IMR-90 (cell line): Measurements from ENCODE around the gene CHD9. TPM values are rescaled to one million over a fixed set of nuclear protein-coding genes. Genes with fewer than 3 reads are reported as not detected.

ENCODE experiments used
- ATAC-seq: fragments of 200-7000 bp; cut with Tn5 transposase; 2 replicates; pipeline ENCODE4 v1.9.1; 2020; ENCODE audit warnings: low read depth, mild to moderate bottlenecking, moderate library complexity
- BruUV-seq: library from RNA; stranded (reverse); fragments of 400-500 nt; replicated peaks from 2 replicates; lab custom pipeline; 2021; lab: Mats Ljungman, UMichigan
- CTCF ChIA-PET: fragments of 300-600 bp; formaldehyde crosslinking; extraction: SDS; loops from one replicate; lab custom pipeline; 2021; ENCODE audit warnings: antibody characterized with exemption; lab: Yijun Ruan, JAX
- POLR2A ChIA-PET: fragments of 300-600 bp; sonication (Branson Sonifier 250); formaldehyde crosslinking; loops from one replicate; lab custom pipeline; 2022; ENCODE audit warnings: antibody characterized with exemption; ENCODE audit not compliant: unreplicated experiment; lab: Charles Lee
- DNase-seq: peaks from one replicate; pipeline ENCODE4 v3.0.0; 2013
- H2AFZ ChIP-seq: replicated peaks from 2 replicates; pipeline ENCODE3; 2013; ENCODE audit warnings: low read length, mild to moderate bottlenecking; ENCODE audit not compliant: poor library complexity
- H2AK5ac ChIP-seq: 2 replicates; pipeline ENCODE4 v1.6.1; 2013; ENCODE audit warnings: low read depth, low read length, inconsistent platforms
- H2AK9ac ChIP-seq: replicated peaks from 2 replicates; pipeline ENCODE3; 2013; ENCODE audit warnings: mild to moderate bottlenecking, low read depth, low read length, moderate library complexity; ENCODE audit not compliant: poor library complexity
- H2BK120ac ChIP-seq: 2 replicates; pipeline ENCODE4 v1.6.1; 2013; ENCODE audit warnings: low read depth, low read length, inconsistent platforms
- H2BK15ac ChIP-seq: 3 replicates; pipeline ENCODE4 v1.6.1; 2013; ENCODE audit warnings: low read depth, low read length, inconsistent platforms
- H2BK20ac ChIP-seq: 2 replicates; pipeline ENCODE4 v1.6.1; 2013; ENCODE audit warnings: low read depth, mild to moderate bottlenecking, inconsistent platforms, low read length, moderate library complexity
- H2BK5ac ChIP-seq: 2 replicates; pipeline ENCODE4 v1.6.1; 2013; ENCODE audit warnings: mild to moderate bottlenecking, low read depth, low read length, inconsistent platforms; ENCODE audit not compliant: poor library complexity, severe bottlenecking
- H3K14ac ChIP-seq: replicated peaks from 2 replicates; pipeline ENCODE4 v1.6.1; 2013; ENCODE audit warnings: low read depth, low read length, inconsistent platforms
- H3K18ac ChIP-seq: 2 replicates; pipeline ENCODE4 v1.6.1; 2013; ENCODE audit warnings: low read depth, low read length, control low read depth
- H3K23ac ChIP-seq: 2 replicates; pipeline ENCODE4 v1.6.1; 2013; ENCODE audit warnings: low read depth, low read length, inconsistent platforms
- H3K27ac ChIP-seq: 2 replicates; pipeline ENCODE4 v1.5.1; 2013; ENCODE audit warnings: mild to moderate bottlenecking, control low read depth, low read length; ENCODE audit not compliant: insufficient read depth
- H3K27me3 ChIP-seq: 2 replicates; pipeline ENCODE4 v1.6.1; 2013; ENCODE audit warnings: low read length; ENCODE audit not compliant: control insufficient read depth, insufficient read depth
- H3K36me3 ChIP-seq: 2 replicates; pipeline ENCODE4 v1.6.1; 2013; ENCODE audit warnings: low read length, mixed read lengths; ENCODE audit not compliant: control insufficient read depth, insufficient read depth
- H3K4ac ChIP-seq: 2 replicates; pipeline ENCODE4 v1.6.1; 2013; ENCODE audit warnings: low read depth, low read length, inconsistent platforms
- H3K4me1 ChIP-seq: 2 replicates; pipeline ENCODE4 v1.6.1; 2013; ENCODE audit warnings: low read length, mixed read lengths; ENCODE audit not compliant: control insufficient read depth, insufficient read depth
- H3K4me2 ChIP-seq: 2 replicates; pipeline ENCODE4 v1.6.1; 2013; ENCODE audit warnings: low read depth, mild to moderate bottlenecking, control low read depth, low read length, moderate library complexity
- H3K4me3 ChIP-seq: 2 replicates; pipeline ENCODE4 v1.5.1; 2013; ENCODE audit warnings: low read depth, mild to moderate bottlenecking, control low read depth, low read length, moderate library complexity; ENCODE audit not compliant: insufficient read depth
- H3K56ac ChIP-seq: 2 replicates; pipeline ENCODE4 v1.6.1; 2013; ENCODE audit warnings: low read length, inconsistent platforms; ENCODE audit not compliant: insufficient read depth; ENCODE audit errors: extremely low read depth
- H3K79me1 ChIP-seq, 2 experiments: 2 replicates each; pipeline ENCODE4 v1.6.1; 2013; ENCODE audit warnings: low read length in 2 of 2, inconsistent platforms in 1 of 2, low read depth in 1 of 2
- H3K9ac ChIP-seq: 2 replicates; pipeline ENCODE4 v1.6.1; 2013; ENCODE audit warnings: low read depth, low read length, control low read depth
- H3K9me1 ChIP-seq: 2 replicates; pipeline ENCODE4 v1.6.1; 2013; ENCODE audit warnings: low read length, inconsistent platforms; ENCODE audit not compliant: insufficient read depth
- H3K9me3 ChIP-seq: 2 replicates; pipeline ENCODE4 v1.6.1; 2013; ENCODE audit warnings: low read length; ENCODE audit not compliant: control insufficient read depth, insufficient read depth
- H4K20me1 ChIP-seq: 2 replicates; pipeline ENCODE4 v1.6.1; 2013; ENCODE audit warnings: low read length, inconsistent platforms; ENCODE audit not compliant: insufficient read depth
- H4K5ac ChIP-seq: 2 replicates; pipeline ENCODE4 v1.6.1; 2013; ENCODE audit warnings: mild to moderate bottlenecking, low read depth, low read length, control low read depth
- H4K8ac ChIP-seq, 2 experiments: 2 replicates each; pipeline ENCODE4 v1.6.1; 2013; ENCODE audit warnings: low read depth in 2 of 2, low read length in 2 of 2, control low read depth in 1 of 2, inconsistent platforms in 1 of 2
- H4K91ac ChIP-seq: 2 replicates; pipeline ENCODE4 v1.6.1; 2013; ENCODE audit warnings: low read depth, low read length, inconsistent platforms; ENCODE audit not compliant: insufficient read depth
- BHLHE40 ChIP-seq: fragments of 150-350 bp; IDR thresholded peaks from 2 replicates; pipeline ENCODE4 v1.6.1; 2016; ENCODE audit warnings: mild to moderate bottlenecking, low read depth, low read length
- CEBPB ChIP-seq: IDR thresholded peaks from 2 replicates; pipeline ENCODE4 v1.6.1; 2012; ENCODE audit warnings: low read depth, low read length, improper control_type of control experiment
- CHD1 ChIP-seq: IDR thresholded peaks from 2 replicates; pipeline ENCODE4 v1.6.1; 2012; ENCODE audit warnings: low read depth, low read length, improper control_type of control experiment
- FOS ChIP-seq: fragments of 150-350 bp; IDR thresholded peaks from 2 replicates; pipeline ENCODE4 v1.6.1; 2016; ENCODE audit warnings: low read depth, low read length
- MAFK ChIP-seq: IDR thresholded peaks from 2 replicates; pipeline ENCODE4 v1.6.1; 2012; ENCODE audit warnings: low read depth, low read length, improper control_type of control experiment
- MAZ ChIP-seq: IDR thresholded peaks from 2 replicates; pipeline ENCODE4 v1.6.1; 2012; ENCODE audit warnings: low read depth, mild to moderate bottlenecking, low read length, improper control_type of control experiment, moderate library complexity, borderline replicate concordance
- MXI1 ChIP-seq: IDR thresholded peaks from 2 replicates; pipeline ENCODE4 v1.6.1; 2012; ENCODE audit warnings: low read depth, mild to moderate bottlenecking, low read length, moderate library complexity, borderline replicate concordance
- NFE2L2 ChIP-seq: fragments of 150-350 bp; IDR thresholded peaks from 2 replicates; pipeline ENCODE4 v1.6.1; 2016; ENCODE audit warnings: low read depth, mild to moderate bottlenecking, low read length
- POLR2A ChIP-seq: IDR thresholded peaks from 2 replicates; pipeline ENCODE4 v1.6.1; 2012; ENCODE audit warnings: mild to moderate bottlenecking, low read depth, low read length
- RAD21 ChIP-seq: IDR thresholded peaks from 2 replicates; pipeline ENCODE4 v1.6.1; 2012; ENCODE audit warnings: low read length, improper control_type of control experiment
- RCOR1 ChIP-seq: IDR thresholded peaks from 2 replicates; pipeline ENCODE4 v1.6.1; 2012; ENCODE audit warnings: mild to moderate bottlenecking, low read length, improper control_type of control experiment; ENCODE audit not compliant: insufficient replicate concordance
- RFX5 ChIP-seq: IDR thresholded peaks from 2 replicates; pipeline ENCODE4 v1.8.0; 2012; ENCODE audit warnings: low read depth, mild to moderate bottlenecking, low read length, moderate library complexity
- SMC3 ChIP-seq: fragments of 150-350 bp; IDR thresholded peaks from 2 replicates; pipeline ENCODE4 v1.6.1; 2016; ENCODE audit warnings: low read depth, mild to moderate bottlenecking, antibody characterized with exemption, low read length, moderate library complexity
- WGBS, 2 experiments: methylation state at CpG; one replicate each; pipeline versions ENCODE4 v1.1.5 to v1.1.7; 2013; ENCODE audit warnings: missing lambda C conversion rate in 2 of 2; ENCODE audit not compliant: insufficient read length in 1 of 2; ENCODE audit errors: extremely low coverage in 2 of 2; 5-methylcytosine and 5-hydroxymethylcytosine counted together
- dilution Hi-C: fragments of 300-500 bp; cut with HindIII; formaldehyde crosslinking; loops from one replicate; pipeline ENCODE4 v1.14.3; 2018; ENCODE audit warnings: low sequenced_read_pairs; ENCODE audit not compliant: unreplicated experiment
- in situ Hi-C: fragments of 300-500 bp; cut with MboI; formaldehyde crosslinking; loops from 3 replicates; pipeline ENCODE4 v1.14.3; 2019; ENCODE audit warnings: low sequenced_read_pairs, inconsistent platforms, mixed read lengths
- intact Hi-C: fragments of 100-400 bp; cut with micrococcal nuclease; formaldehyde crosslinking; loops from 2 replicates; pipeline ENCODE4 v1.10.0; 2022
- polyA plus RNA-seq, 3 experiments: library from polyadenylated mRNA; depleted of rRNA; stranded (reverse); fragments of >200 nt; gene quantifications; 2 replicates each; pipeline ENCODE4 v1.2.3, GENCODE V29; 2012; ENCODE audit warnings: low replicate concordance in 1 of 3
- total RNA-seq: library from RNA; depleted of rRNA; stranded (reverse); fragments of >200 nt; gene quantifications from 2 replicates; pipeline ENCODE4 v1.2.3, GENCODE V29; 2012
- TF ChIP-seq, protein P1 (sequence below): conservative IDR thresholded peaks from 2 replicates; pipeline ENCODE4 v1.5.1; 2012; ENCODE audit warnings: mild to moderate bottlenecking, low read depth, low read length, improper control_type of control experiment
- TF ChIP-seq, protein P2 (sequence below): fragments of 150-350 bp; IDR thresholded peaks from 2 replicates; pipeline ENCODE4 v1.6.1; 2016; ENCODE audit warnings: low read depth, mild to moderate bottlenecking, low read length, moderate library complexity, borderline replicate concordance
- TF ChIP-seq, protein P3 (sequence below): fragments of 150-350 bp; IDR thresholded peaks from 2 replicates; pipeline ENCODE4 v1.6.1; 2017; ENCODE audit warnings: mild to moderate bottlenecking, antibody characterized with exemption, low read length, low read depth

Gene CHD9
- total and polyA plus RNA-seq, 2 of the 4 experiments (the other 2 are of a cell fraction) = 9.1 to 48.8 TPM

DNA sequence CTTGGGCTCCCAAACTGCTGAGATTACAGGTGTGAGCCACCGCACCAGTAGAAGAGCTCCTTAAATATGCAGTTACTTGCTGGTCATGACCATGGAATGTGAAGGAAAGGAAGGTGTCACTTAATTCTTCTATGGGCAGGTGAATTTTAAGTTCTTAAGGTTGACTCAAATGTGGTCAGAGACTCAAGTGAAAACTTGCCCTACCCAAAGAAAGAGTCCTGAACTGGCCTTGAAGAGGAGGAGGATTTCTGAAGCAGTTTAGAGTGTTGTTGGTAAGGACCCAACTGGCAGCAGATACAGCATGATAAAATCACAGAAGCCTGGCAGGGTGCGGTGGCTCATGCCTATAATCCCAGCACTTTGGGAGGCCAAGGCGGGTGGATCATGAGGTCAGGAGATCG is 29.4 kb downstream of the CHD9 start:
- ChIA-PET POLR2A (no interaction called here), CTCF (no interaction called here)
- no TSS peak for BruUV-seq
- Histone ChIP-seq H2AK5ac (peak overlapping the region; percentile 31; the same call in 1 of the 2 replicates), H4K5ac (no peak overlapping the region), H3K56ac (no peak overlapping the region), H3K4me2 (no peak overlapping the region), H4K8ac (no peak overlapping the region), H3K9me3 (no peaks in the 10 kb centered on the region), H3K36me3 (no peaks in the 10 kb centered on the region), H4K91ac (no peak overlapping the region), H3K4me1 (peaks cover 16% of the 10 kb centered on the region), H2BK5ac (no peak overlapping the region), H2AK9ac (no peak overlapping the region), H3K4ac (no peak overlapping the region), H2AFZ (no peak overlapping the region), H3K18ac (no peak overlapping the region), H3K14ac (no peak overlapping the region), H3K79me1 (peaks cover 22 to 63% of the 10 kb centered on the region in 2 experiments), H2BK20ac (no peak overlapping the region), H3K9ac (no peak overlapping the region), H3K27me3 (no peaks in the 10 kb centered on the region), H3K9me1 (peaks cover 31% of the 10 kb centered on the region), H3K27ac (no peak overlapping the region), H2BK15ac (no peak overlapping the region), H4K20me1 (peaks cover 13% of the 10 kb centered on the region; the same call in 1 of the 2 replicates), H3K4me3 (no peak overlapping the region), H3K23ac (no peak overlapping the region), H2BK120ac (no peak overlapping the region)
- in situ Hi-C loops = no loop called here
- dilution Hi-C loops = no loop called here
- no CpG with 5 or more reads among the region's 4 CpGs for WGBS, 2 experiments
- ATAC-seq (no peak), DNase-seq (no peak)
- TF ChIP-seq MAFK (no peak), SMC3 (no peak), CEBPB (no peak), BHLHE40 (no peak), RCOR1 (no peak), FOS (no peak), MAZ (no peak), MXI1 (no peak), RFX5 (no peak), POLR2A (no peak), RAD21 (no peak), NFE2L2 (no peak), CHD1 (no peak)
- TF ChIP-seq, protein P1, sequence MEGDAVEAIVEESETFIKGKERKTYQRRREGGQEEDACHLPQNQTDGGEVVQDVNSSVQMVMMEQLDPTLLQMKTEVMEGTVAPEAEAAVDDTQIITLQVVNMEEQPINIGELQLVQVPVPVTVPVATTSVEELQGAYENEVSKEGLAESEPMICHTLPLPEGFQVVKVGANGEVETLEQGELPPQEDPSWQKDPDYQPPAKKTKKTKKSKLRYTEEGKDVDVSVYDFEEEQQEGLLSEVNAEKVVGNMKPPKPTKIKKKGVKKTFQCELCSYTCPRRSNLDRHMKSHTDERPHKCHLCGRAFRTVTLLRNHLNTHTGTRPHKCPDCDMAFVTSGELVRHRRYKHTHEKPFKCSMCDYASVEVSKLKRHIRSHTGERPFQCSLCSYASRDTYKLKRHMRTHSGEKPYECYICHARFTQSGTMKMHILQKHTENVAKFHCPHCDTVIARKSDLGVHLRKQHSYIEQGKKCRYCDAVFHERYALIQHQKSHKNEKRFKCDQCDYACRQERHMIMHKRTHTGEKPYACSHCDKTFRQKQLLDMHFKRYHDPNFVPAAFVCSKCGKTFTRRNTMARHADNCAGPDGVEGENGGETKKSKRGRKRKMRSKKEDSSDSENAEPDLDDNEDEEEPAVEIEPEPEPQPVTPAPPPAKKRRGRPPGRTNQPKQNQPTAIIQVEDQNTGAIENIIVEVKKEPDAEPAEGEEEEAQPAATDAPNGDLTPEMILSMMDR = no peak
- TF ChIP-seq, protein P2, sequence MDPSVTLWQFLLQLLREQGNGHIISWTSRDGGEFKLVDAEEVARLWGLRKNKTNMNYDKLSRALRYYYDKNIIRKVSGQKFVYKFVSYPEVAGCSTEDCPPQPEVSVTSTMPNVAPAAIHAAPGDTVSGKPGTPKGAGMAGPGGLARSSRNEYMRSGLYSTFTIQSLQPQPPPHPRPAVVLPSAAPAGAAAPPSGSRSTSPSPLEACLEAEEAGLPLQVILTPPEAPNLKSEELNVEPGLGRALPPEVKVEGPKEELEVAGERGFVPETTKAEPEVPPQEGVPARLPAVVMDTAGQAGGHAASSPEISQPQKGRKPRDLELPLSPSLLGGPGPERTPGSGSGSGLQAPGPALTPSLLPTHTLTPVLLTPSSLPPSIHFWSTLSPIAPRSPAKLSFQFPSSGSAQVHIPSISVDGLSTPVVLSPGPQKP = no peak
- TF ChIP-seq, protein P3, sequence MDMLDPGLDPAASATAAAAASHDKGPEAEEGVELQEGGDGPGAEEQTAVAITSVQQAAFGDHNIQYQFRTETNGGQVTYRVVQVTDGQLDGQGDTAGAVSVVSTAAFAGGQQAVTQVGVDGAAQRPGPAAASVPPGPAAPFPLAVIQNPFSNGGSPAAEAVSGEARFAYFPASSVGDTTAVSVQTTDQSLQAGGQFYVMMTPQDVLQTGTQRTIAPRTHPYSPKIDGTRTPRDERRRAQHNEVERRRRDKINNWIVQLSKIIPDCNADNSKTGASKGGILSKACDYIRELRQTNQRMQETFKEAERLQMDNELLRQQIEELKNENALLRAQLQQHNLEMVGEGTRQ = no peak
- intact Hi-C loops = no loop called here
